ENCODE measurements around the gene MAPK10.
"Not testable (repeated sequence)": the region's sequence is repeated elsewhere in the genome, so short reads cannot be mapped to it uniquely, and the experiment has no call there.

Gene MAPK10

GRCh38 chr4:86106475-86106874 lies 253.4 kb downstream of the MAPK10 start:
- H3K27ac ChIP-seq (ENCODE audit: low read length) = no peak overlapping the region
- H3K36me3 ChIP-seq (ENCODE audit: control insufficient read depth in 1 of 2, insufficient read depth in 2 of 2, low read length in 2 of 2) = no peaks in the 10 kb centered on the region
- peaks cover 0 to 2% of the 10 kb centered on the region in 2 donors for H3K9me3 ChIP-seq (ENCODE audit: control insufficient read depth in 1 of 2, low read length in 2 of 2)
- no peaks in the 10 kb centered on the region for H3K27me3 ChIP-seq (ENCODE audit: low read depth, low read length)
- peaks cover 0 to 5% of the 10 kb centered on the region in 2 donors for H3K4me1 ChIP-seq (ENCODE audit: control insufficient read depth in 1 of 2, insufficient read depth in 2 of 2, low read length in 2 of 2)
- no peak overlapping the region for H3K4me3 ChIP-seq (ENCODE audit: low read depth in 1 of 2, low read length in 2 of 2)

- no peaks in the 10 kb centered on the region for H3K4me1 ChIP-seq (ENCODE audit: control insufficient read depth in 1 of 2, insufficient read depth in 2 of 2, low read length in 2 of 2)
- no peaks in the 10 kb centered on the region for H3K27me3 ChIP-seq (ENCODE audit: low read depth, low read length)
- H3K9me3 ChIP-seq (ENCODE audit: control insufficient read depth in 1 of 2, low read length in 2 of 2) = no peaks in the 10 kb centered on the region
- no peak overlapping the region for H3K4me3 ChIP-seq (ENCODE audit: low read depth in 1 of 2, low read length in 2 of 2)
- H3K27ac ChIP-seq (ENCODE audit: low read length) = no peak overlapping the region
- no peaks in the 10 kb centered on the region for H3K36me3 ChIP-seq (ENCODE audit: control insufficient read depth in 1 of 2, insufficient read depth in 2 of 2, low read length in 2 of 2)
Measured at GRCh38 chr4:86101841-86102240, 258.0 kb downstream of the MAPK10 start.

GRCh38 chr4:86101410-86101809 lies 258.4 kb downstream of the MAPK10 start:
- no peaks in the 10 kb centered on the region for H3K4me1 ChIP-seq (ENCODE audit: control insufficient read depth in 1 of 2, insufficient read depth in 2 of 2, low read length in 2 of 2)
- no peak overlapping the region for H3K4me3 ChIP-seq (ENCODE audit: low read depth in 1 of 2, low read length in 2 of 2)
- no peaks in the 10 kb centered on the region for H3K27me3 ChIP-seq (ENCODE audit: low read depth, low read length)
- no peaks in the 10 kb centered on the region for H3K9me3 ChIP-seq (ENCODE audit: control insufficient read depth in 1 of 2, low read length in 2 of 2)
- H3K36me3 ChIP-seq (ENCODE audit: control insufficient read depth in 1 of 2, insufficient read depth in 2 of 2, low read length in 2 of 2) = no peaks in the 10 kb centered on the region
- H3K27ac ChIP-seq (ENCODE audit: low read length) = no peak overlapping the region

- H3K9me3 ChIP-seq (ENCODE audit: control insufficient read depth in 1 of 2, low read length in 2 of 2) = no peaks in the 10 kb centered on the region
- H3K27me3 ChIP-seq (ENCODE audit: low read depth, low read length) = no peaks in the 10 kb centered on the region
- no peak overlapping the region for H3K4me3 ChIP-seq (ENCODE audit: low read depth in 1 of 2, low read length in 2 of 2)
- H3K36me3 ChIP-seq (ENCODE audit: control insufficient read depth in 1 of 2, insufficient read depth in 2 of 2, low read length in 2 of 2) = no peaks in the 10 kb centered on the region
- H3K4me1 ChIP-seq (ENCODE audit: control insufficient read depth in 1 of 2, insufficient read depth in 2 of 2, low read length in 2 of 2) = no peaks in the 10 kb centered on the region
- H3K27ac ChIP-seq (ENCODE audit: low read length) = no peak overlapping the region
Measured at GRCh38 chr4:86100539-86101215, 259.2 kb downstream of the MAPK10 start.

- no peak overlapping the region for H3K27ac ChIP-seq (ENCODE audit: low read length)
- H3K9me3 ChIP-seq (ENCODE audit: control insufficient read depth in 1 of 2, low read length in 2 of 2) = no peaks in the 10 kb centered on the region
- H3K27me3 ChIP-seq (ENCODE audit: low read depth, low read length) = no peaks in the 10 kb centered on the region
- H3K4me1 ChIP-seq (ENCODE audit: control insufficient read depth in 1 of 2, insufficient read depth in 2 of 2, low read length in 2 of 2) = no peaks in the 10 kb centered on the region
- H3K36me3 ChIP-seq (ENCODE audit: control insufficient read depth in 1 of 2, insufficient read depth in 2 of 2, low read length in 2 of 2) = no peaks in the 10 kb centered on the region
- no peak overlapping the region for H3K4me3 ChIP-seq (ENCODE audit: low read depth in 1 of 2, low read length in 2 of 2)
Measured at GRCh38 chr4:86099348-86099747, 260.5 kb downstream of the MAPK10 start.

- H3K4me1 ChIP-seq (ENCODE audit: control insufficient read depth in 1 of 2, insufficient read depth in 2 of 2, low read length in 2 of 2) = no peaks in the 10 kb centered on the region
- no peak overlapping the region for H3K27ac ChIP-seq (ENCODE audit: low read length)
- H3K4me3 ChIP-seq (ENCODE audit: low read depth in 1 of 2, low read length in 2 of 2) = no peak overlapping the region
- no peaks in the 10 kb centered on the region for H3K36me3 ChIP-seq (ENCODE audit: control insufficient read depth in 1 of 2, insufficient read depth in 2 of 2, low read length in 2 of 2)
- H3K27me3 ChIP-seq (ENCODE audit: low read depth, low read length) = no peaks in the 10 kb centered on the region
- H3K9me3 ChIP-seq (ENCODE audit: control insufficient read depth in 1 of 2, low read length in 2 of 2) = no peaks in the 10 kb centered on the region
Measured at GRCh38 chr4:86098691-86099090, 261.2 kb downstream of the MAPK10 start.

GRCh38 chr4:86096373-86096772 lies 263.5 kb downstream of the MAPK10 start:
- Histone ChIP-seq H3K27ac (ENCODE audit: low read length) (no peak overlapping the region), H3K9me3 (ENCODE audit: control insufficient read depth in 1 of 2, low read length in 2 of 2) (no peaks in the 10 kb centered on the region), H3K4me1 (ENCODE audit: control insufficient read depth in 1 of 2, insufficient read depth in 2 of 2, low read length in 2 of 2) (no peaks in the 10 kb centered on the region), H3K36me3 (ENCODE audit: control insufficient read depth in 1 of 2, insufficient read depth in 2 of 2, low read length in 2 of 2) (no peaks in the 10 kb centered on the region), H3K4me3 (ENCODE audit: low read depth in 1 of 2, low read length in 2 of 2) (no peak overlapping the region), H3K27me3 (ENCODE audit: low read depth, low read length) (no peaks in the 10 kb centered on the region)

GRCh38 chr4:86092684-86093083 lies 267.2 kb downstream of the MAPK10 start:
- H3K4me3 ChIP-seq (ENCODE audit: low read depth in 1 of 2, low read length in 2 of 2) = no peak overlapping the region
- no peaks in the 10 kb centered on the region for H3K27me3 ChIP-seq (ENCODE audit: low read depth, low read length)
- H3K4me1 ChIP-seq (ENCODE audit: control insufficient read depth in 1 of 2, insufficient read depth in 2 of 2, low read length in 2 of 2) = no peaks in the 10 kb centered on the region
- no peaks in the 10 kb centered on the region for H3K36me3 ChIP-seq (ENCODE audit: control insufficient read depth in 1 of 2, insufficient read depth in 2 of 2, low read length in 2 of 2)
- no peaks in the 10 kb centered on the region for H3K9me3 ChIP-seq (ENCODE audit: control insufficient read depth in 1 of 2, low read length in 2 of 2)
- H3K27ac ChIP-seq (ENCODE audit: low read length) = no peak overlapping the region

GRCh38 chr4:86091201-86091600 lies 268.7 kb downstream of the MAPK10 start:
- Histone ChIP-seq H3K27ac (ENCODE audit: low read length) (no peak overlapping the region), H3K4me1 (ENCODE audit: control insufficient read depth in 1 of 2, insufficient read depth in 2 of 2, low read length in 2 of 2) (no peaks in the 10 kb centered on the region), H3K4me3 (ENCODE audit: low read depth in 1 of 2, low read length in 2 of 2) (no peak overlapping the region), H3K9me3 (ENCODE audit: control insufficient read depth in 1 of 2, low read length in 2 of 2) (no peaks in the 10 kb centered on the region), H3K36me3 (ENCODE audit: control insufficient read depth in 1 of 2, insufficient read depth in 2 of 2, low read length in 2 of 2) (no peaks in the 10 kb centered on the region), H3K27me3 (ENCODE audit: low read depth, low read length) (no peaks in the 10 kb centered on the region)

- H3K4me3 ChIP-seq (ENCODE audit: low read depth in 1 of 2, low read length in 2 of 2) = no peak overlapping the region
Measured at GRCh38 chr4:86089781-86090323, 270.0 kb downstream of the MAPK10 start.

GRCh38 chr4:86089053-86089452 lies 270.8 kb downstream of the MAPK10 start:
- H3K36me3 ChIP-seq (ENCODE audit: control insufficient read depth in 1 of 2, insufficient read depth in 2 of 2, low read length in 2 of 2) = peaks cover 0 to under 1% of the 10 kb centered on the region in 2 donors
- no peak overlapping the region for H3K4me3 ChIP-seq (ENCODE audit: low read depth in 1 of 2, low read length in 2 of 2)
- no peaks in the 10 kb centered on the region for H3K4me1 ChIP-seq (ENCODE audit: control insufficient read depth in 1 of 2, insufficient read depth in 2 of 2, low read length in 2 of 2)
- H3K27ac ChIP-seq (ENCODE audit: low read length) = no peak overlapping the region
- no peaks in the 10 kb centered on the region for H3K27me3 ChIP-seq (ENCODE audit: low read depth, low read length)
- no peaks in the 10 kb centered on the region for H3K9me3 ChIP-seq (ENCODE audit: control insufficient read depth in 1 of 2, low read length in 2 of 2)

More at GRCh38 chr4:86089781-86090323, 270.0 kb downstream of the MAPK10 start:
- Histone ChIP-seq H3K9me3 (ENCODE audit: control insufficient read depth in 1 of 2, low read length in 2 of 2) (no peaks in the 10 kb centered on the region), H3K36me3 (ENCODE audit: control insufficient read depth in 1 of 2, insufficient read depth in 2 of 2, low read length in 2 of 2) (no peaks in the 10 kb centered on the region), H3K27me3 (ENCODE audit: low read depth, low read length) (no peaks in the 10 kb centered on the region), H3K4me1 (ENCODE audit: control insufficient read depth in 1 of 2, insufficient read depth in 2 of 2, low read length in 2 of 2) (no peaks in the 10 kb centered on the region), H3K27ac (ENCODE audit: low read length) (no peak overlapping the region)

GRCh38 chr4:86075796-86076195 lies 284.1 kb downstream of the MAPK10 start:
- not testable (repeated sequence) for H3K4me3 ChIP-seq (ENCODE audit: low read depth in 1 of 2, low read length in 2 of 2); H3K27me3 ChIP-seq (ENCODE audit: low read depth, low read length); H3K4me1 ChIP-seq (ENCODE audit: control insufficient read depth in 1 of 2, insufficient read depth in 2 of 2, low read length in 2 of 2); H3K27ac ChIP-seq (ENCODE audit: low read length); H3K36me3 ChIP-seq (ENCODE audit: control insufficient read depth in 1 of 2, insufficient read depth in 2 of 2, low read length in 2 of 2); H3K9me3 ChIP-seq (ENCODE audit: control insufficient read depth in 1 of 2, low read length in 2 of 2)

Data from muscle layer of duodenum (tissue), 2 donors.